ENCODE results near the gene PSME3IP1.
"Not testable (repeated sequence)": the region's sequence is repeated elsewhere in the genome, so short reads cannot be mapped to it uniquely, and the experiment has no call there.

Gene PSME3IP1, protein sequence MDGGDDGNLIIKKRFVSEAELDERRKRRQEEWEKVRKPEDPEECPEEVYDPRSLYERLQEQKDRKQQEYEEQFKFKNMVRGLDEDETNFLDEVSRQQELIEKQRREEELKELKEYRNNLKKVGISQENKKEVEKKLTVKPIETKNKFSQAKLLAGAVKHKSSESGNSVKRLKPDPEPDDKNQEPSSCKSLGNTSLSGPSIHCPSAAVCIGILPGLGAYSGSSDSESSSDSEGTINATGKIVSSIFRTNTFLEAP

DNA sequence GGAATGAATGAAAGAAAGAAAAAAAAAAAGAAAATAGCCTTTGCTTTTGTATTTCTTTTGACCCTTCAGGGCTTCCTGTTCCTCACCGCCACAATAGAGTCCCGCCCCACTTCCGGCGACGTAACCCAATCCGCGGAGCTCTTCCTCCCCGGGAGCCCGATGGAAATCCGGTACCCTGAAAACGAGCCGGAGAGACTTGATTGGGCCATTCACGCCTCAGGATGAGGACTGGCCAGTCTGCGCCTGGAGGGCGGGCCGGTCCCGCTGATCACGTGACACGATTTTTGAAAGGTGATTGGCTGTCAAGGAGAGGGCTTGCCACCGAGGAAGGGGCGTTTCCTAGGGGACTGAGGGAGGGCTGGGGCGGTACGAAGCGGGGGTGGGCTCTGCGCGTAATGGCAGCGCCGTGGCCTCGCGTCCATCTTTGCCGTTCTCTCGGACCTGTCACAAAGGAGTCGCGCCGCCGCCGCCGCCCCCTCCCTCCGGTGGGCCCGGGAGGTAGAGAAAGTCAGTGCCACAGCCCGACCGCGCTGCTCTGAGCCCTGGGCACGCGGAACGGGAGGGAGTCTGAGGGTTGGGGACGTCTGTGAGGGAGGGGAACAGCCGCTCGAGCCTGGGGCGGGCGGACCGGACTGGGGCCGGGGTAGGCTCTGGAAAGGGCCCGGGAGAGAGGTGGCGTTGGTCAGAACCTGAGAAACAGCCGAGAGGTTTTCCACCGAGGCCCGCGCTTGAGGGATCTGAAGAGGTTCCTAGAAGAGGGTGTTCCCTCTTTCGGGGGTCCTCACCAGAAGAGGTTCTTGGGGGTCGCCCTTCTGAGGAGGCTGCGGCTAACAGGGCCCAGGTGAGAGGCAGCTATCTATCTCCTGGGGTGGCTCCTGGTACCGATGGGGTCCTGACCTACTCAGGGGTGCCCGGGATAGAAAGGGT is at the start of gene PSME3IP1, which contains the start of gene RSPRY1:
Gene PSME3IP1, minus strand, starts transcription at position 95 of the 927 bp plus-strand sequence. CDS start 12,185 bp downstream, outside the sequence.
Gene RSPRY1, plus strand, starts transcription at position 385 of the 927 bp plus-strand sequence. CDS start 18,330 bp downstream, outside the sequence.
- peak; percentile 97 for DNase-seq (ENCODE audit: low read depth, low spot score)

DNA sequence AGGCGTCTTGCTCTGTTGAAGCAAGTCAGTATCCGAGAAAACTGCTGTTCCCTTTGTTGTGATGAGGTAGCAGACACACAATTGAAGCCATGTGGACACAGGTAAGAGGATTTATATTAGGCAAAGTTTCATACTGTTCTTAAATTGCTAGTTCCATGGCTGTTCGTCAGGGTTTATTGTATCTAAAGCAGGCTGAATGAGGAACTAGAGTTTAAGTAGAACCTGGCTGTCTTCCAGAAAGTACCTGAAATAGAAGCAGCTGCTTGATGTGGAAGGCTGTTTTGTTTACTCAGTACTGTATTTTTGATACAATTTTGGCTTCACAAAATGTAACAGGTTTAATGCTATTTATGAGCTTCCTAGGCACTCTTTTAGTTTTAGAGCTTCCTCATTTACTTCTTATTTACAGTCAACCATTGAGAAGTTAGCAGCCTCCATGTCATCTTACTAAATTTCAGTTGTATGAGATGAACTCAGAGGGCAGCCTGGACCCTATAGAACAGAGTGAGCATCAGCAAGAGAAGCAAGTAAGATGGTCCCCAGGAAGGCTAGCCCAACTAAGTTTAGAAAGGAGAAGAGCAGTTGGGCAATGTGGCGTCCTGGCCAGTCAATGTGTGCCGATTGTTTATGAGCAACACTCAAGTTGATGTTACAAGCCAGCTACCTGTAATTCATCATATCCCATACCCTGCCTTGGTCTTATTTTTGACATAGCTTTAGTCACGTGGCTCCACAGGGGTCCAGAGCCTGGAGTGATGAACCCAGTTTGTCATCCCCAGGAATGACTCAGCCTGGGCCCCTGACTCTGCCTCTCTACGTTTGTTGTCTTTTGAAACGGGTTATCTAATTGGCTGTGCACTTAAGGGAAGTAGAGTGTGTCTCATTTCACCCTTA is 49.5 kb upstream of the PSME3IP1 start:
- no peak for DNase-seq (ENCODE audit: low read depth, low spot score)

DNA sequence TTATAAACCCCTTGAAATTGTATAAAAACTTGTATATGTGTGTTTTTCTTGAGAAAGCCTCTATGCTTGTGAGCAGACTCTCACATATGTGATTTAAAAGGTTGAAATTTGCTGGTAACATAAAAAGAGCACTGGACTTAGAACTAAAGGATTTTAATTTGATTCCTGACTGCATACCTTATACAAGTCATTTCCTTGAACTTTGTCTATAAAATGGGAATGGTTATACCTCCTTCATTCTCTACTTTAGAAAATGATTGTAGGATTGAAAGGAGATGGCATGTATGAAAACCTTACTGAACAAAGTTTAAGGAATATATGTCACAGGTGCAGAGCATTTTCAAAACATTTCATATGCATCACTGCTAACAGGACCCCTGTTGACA is 48.9 kb upstream of the PSME3IP1 start:
- DNase-seq (ENCODE audit: low read depth, low spot score): no peak

DNA sequence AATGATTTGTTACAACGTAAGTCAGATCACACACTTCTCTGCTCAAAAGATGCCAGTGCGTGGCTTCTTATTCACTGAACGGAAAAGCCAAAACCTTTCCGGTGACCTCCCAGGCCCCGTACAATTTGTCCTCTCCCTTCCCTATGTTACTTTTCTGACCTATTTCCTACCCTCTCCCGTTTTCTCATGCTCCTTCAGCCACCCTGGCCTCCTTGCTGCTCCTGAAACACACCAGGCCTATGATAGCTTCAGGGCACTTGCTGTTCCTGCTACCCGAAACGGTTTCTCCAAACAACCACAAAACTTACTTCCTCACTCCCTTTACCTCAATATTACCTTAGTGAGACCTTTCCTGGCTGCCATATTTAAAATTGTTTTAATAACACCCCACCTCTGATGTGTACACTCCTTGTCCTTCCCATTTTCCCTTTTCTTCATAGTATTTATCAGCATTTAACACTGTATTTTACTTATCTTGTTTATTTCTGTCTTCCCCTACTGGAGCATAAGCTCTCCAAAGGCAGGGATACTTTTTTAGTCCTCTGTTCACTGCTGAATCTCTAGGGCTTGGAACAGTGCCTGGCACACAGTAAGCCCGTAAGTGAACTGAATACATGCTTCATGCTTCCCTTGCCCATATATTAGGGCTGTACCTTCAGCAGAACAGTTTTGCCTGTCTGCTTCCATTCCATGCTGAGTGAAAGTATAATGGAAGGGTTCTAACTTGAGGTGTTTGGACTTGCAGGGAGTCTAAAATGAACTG is 48.3 kb upstream of the PSME3IP1 start:
- DNase-seq (ENCODE audit: low read depth, low spot score): no peak

DNA sequence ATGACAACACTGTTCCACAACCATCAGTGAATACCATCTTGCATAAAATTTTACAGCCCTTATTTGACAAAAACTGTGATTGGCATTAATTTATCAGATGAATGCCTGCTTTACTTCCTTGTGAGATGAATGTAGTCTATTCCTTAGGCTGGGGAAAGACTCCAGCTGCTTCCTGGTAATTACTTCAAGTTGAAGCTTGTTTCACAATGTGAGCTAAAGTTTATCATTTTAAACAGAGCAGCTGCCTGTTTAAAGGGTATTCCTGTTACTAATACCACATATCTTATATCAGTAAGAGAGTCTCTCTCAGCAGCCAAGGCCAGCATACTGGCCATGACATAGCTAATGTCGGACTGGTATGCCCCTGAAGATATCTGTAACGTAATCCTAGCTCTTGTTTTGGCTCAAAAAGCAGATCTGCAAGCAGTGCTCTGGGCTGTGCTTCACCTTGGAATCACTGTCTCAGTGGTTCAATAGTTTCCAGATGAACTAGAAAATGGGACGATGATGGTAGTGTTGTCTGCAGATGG is 46.0 kb upstream of the PSME3IP1 start:
- no peak for DNase-seq (ENCODE audit: low read depth, low spot score)

DNA sequence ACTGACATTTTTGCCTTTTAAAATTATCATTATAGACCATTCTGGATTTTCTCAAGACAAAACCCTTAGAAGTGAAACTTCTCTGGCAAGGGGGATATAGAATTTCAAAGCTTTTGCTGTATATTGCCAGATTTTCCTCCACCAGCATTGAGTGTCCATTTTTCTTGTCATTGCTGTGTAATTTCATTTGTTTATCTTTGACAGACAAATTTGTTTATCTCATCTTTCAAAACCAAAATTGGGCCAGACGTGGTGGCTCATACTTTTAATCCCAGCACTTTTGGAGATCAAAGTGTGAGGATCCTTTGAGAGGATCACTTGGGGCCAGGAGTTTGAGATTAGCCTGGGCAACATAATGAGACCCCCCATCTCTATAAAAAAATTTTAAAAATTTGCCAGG is 43.2 kb upstream of the PSME3IP1 start:
- DNase-seq (ENCODE audit: low read depth, low spot score): no peak

DNA sequence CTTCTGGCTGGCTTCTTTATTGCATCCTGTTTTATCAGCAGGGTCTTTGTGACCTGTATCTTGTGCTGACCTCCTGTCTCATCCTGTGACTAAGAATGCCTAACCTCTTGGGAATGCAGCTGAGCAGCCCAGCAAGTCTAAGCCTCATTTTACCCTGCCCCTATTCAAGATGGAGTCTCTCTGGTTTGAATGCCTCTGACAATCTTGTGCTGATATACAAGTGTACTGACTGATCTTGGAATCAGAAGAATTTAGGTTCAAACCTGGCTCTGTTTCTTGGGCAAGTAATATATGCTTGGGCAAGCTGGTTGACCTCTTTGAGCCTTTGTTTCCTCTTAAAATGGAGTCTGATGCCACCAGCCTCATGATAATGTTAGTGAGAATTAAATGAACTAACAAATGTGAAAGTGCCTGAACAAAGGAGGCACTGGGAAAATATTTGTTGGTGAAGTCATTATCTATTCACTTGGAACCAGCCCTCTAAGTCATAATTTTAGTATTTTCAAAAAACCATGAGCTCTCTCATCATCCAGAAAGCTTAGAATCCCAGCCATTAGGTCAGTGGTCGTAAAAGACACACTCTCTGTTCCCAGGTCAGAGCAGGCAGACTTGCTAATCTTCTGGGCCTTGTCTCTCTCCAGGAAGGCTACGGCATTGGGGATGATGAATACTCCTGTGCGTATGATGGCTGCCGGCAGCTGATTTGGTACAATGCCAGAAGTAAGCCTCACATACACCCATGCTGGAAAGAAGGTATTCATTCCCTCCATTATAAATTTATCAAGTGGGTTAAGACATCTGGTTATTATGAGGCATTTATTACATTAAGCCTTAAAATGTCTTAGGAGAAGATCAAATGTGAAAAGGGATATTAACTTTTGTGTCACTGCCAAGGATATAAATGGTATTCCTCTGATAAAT is 41.1 kb upstream of the PSME3IP1 start:
- no peak for DNase-seq (ENCODE audit: low read depth, low spot score)

DNA sequence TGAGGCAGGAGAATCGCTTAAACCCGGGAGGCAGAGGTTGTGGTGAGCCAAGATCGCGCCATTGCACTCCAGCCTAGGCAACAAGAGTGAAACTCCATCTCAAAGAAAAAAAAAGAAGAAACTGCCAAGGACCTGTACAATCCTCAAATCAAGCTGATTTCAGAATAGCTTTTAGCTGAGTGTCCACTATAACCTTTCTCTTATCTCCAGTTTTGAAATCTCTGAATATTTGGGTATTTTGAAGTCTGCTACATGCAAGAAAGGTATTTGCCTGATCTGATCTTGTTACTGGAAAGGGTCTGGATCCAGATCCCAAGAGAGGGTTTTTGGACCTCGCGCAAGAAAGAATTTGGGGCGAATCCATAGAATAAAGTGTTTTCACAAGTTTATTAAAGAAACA is 40.1 kb upstream of the PSME3IP1 start:
- no peak for DNase-seq (ENCODE audit: low read depth, low spot score)

DNA sequence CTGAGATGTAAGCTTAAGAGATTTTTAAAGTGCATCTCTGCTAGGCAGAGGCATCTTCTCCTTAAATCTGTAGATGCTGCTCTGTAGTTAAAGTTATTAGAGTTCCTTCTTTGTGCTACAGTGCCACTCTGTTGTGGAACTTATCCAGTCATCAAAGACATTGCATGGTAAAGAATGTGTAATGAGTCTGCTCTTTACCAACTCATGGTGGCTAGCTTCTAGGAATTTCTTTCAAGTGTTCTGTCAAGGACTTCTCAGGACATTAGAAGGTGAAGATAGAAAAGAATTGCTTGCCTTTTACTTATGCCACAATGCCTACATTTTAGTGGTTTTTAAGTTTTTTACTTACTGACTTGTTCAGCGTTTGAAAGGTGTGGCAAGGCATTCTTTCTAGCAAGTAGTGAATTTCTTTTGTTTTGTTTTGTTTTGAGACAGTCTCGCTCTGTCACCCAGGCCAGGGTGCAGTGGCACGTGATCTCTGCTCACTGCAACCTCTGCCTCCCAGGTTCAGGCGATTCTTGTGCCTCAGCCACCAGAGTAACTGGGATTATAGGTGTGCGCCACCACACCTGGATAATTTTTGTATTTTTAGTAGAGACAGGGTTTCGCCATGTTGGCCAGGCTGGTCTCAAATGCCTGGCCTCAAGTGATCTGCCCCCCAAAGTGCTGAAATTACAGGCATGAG is 39.0 kb upstream of the PSME3IP1 start:
- no peak for DNase-seq (ENCODE audit: low read depth, low spot score)

DNA sequence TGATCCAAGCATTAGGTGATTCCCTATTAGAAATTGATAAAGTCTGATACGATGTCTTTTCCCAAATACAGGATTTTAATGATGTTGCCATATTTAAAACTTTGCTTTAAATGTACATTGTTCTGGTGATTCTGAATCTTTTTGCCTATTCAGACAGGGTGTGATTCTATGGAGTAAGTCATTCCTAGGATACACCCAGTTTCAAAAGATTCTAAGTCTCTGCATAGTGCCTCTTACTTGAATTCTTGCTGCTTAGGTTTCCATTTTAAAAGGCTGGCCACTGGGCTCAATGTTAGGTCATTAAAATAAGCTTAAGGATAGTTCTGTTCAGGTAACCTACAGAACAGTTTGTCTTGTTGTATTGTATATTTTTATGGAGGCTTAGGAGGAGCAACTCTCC is 37.2 kb upstream of the PSME3IP1 start:
- DNase-seq (ENCODE audit: low read depth, low spot score): no peak

DNA sequence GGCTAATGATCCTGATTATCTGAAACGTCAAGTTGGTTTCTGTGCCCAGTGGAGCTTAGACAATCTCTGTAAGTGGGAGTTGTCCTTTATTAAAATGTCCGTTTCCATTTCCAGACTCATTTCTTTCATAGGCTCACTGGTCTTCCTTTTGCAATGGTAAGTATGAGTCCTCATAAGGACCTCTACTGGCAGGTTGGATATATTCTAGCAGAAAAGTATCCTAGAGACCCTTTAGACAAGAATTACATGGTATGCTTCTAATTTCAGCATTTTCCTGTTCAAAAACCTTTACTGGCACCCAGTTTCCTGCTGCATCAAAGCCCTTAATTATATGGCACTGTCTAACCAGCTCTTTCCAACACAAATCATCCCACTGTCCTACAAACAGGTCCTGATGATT is 31.1 kb upstream of the PSME3IP1 start:
- DNase-seq (ENCODE audit: low read depth, low spot score): no peak

DNA sequence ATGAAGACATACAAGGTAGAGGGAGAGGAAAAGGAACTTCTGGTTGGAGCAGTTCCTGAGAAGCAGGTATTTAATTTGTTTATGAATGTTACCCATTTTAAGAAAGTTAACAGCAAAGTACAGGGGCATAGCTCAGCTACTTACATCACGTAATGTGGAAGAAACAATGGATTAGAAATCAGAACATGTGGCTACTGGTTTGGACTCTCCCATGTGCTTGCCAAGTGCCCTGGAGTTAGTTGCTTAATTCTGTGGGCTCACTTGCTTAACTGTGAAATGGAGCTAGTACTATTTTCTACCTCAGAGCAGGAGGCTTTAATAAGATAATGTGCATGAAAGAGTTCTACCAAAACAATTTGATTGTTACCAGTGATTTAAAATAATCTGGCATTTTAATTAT is 27.6 kb upstream of the PSME3IP1 start:
- DNase-seq (ENCODE audit: low read depth, low spot score): no peak

DNA sequence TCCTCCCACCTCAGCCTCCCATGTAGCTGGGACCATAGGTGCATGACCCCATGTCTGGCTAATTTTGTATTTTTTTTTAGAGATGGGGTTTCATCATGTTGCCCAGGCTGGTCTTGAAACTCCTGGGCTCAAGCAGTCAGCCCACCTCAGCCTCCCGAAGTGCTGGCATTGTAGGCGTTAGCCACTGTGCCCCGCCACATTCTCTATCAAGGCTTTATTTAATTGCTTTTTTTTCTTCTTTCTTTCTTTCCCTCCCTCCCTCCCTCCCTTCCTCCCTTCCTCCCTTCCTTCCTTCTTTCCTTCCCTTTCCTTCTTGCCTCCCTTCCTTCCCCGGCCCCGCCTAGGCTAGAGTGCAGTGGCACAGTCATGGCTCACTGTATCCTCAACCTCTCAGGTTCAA is 23.9 kb upstream of the PSME3IP1 start:
- no peak for DNase-seq (ENCODE audit: low read depth, low spot score)

DNA sequence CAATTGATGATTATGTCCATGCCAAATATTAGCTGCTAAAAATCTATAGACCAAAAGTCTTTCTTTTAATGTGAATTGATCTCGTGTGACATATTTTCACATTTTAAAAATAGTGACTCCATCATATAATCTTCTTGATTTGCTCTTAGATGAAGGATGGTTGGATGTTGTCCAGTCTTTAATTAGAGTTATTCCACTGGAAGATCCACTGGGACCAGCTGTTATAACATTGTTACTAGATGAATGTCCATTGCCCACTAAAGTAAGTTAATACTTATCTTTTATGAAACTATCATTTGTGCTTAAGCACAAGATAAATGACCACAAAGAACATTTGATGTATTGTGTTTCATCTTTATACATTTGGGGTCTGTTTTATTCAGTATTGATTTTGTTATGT is 23.1 kb upstream of the PSME3IP1 start:
- DNase-seq (ENCODE audit: low read depth, low spot score): no peak

DNA sequence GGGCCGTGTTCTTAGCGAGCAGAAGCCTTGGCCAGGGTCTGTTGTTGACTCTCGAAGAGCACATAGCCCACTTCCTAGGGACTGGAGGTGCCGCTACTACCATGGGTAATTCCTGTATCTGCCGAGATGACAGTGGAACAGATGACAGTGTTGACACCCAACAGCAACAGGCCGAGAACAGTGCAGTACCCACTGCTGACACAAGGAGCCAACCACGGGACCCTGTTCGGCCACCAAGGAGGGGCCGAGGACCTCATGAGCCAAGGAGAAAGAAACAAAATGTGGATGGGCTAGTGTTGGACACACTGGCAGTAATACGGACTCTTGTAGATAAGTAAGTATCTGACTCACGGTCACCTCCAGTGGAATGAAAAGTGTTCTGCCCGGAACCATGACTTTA is 18.8 kb upstream of the PSME3IP1 start:
- DNase-seq (ENCODE audit: low read depth, low spot score): no peak

DNA sequence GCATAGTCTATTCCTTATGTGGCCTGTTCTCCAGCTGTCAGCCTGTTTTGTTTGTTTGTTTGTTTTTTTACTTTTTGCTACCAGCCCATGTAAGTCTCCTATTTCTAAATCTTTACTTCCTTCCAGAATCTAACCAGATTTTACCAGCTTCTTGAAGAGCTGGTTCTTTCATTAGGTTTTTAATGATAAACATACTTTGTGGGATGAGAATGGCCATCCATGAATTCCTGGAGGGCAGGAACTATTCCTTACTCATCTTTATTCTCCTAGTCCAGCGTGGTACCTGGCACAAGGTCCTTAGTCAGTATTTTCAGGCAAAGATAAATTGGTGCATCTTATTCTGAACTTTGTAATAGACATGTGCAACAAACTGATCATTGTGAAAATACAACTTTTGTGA is 17.6 kb upstream of the PSME3IP1 start:
- DNase-seq (ENCODE audit: low read depth, low spot score): no peak

DNA sequence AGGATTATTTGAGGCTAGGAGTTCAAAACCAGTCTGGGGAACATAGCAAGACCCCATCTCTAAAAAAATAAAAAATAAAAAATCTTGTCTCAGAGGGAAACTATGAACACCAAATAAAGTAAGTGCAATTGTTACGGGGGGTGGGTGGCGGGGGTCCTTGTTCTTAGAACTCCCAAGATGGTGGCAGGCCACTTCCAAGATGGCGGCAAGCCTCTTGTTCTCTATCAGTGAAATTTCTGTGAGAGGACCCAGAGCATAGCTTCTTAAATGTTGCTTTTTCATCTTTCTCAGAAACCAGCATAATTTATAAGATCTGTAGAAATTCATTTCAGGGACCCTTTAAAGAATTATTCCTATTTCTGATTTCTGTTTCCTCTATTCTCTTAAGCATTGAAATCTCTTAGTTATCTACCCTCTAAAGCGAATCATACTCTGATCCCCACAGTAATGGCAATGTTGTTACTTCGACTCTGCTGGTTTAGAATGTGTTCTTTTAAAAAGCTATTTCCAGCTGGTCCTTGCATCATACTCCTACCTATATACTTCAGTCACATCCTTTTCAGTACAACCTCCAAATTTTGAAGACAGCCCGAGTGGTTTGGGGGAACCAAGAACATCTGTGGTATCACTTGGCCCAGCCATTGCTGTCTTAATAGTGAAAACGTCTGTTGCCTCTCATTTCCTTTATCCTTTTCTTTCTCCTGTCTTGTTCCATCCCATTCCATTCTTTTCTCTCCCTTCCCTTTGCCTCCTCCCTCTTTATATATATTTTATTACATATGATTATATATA is 16.5 kb upstream of the PSME3IP1 start:
- DNase-seq (ENCODE audit: low read depth, low spot score): no peak

DNA sequence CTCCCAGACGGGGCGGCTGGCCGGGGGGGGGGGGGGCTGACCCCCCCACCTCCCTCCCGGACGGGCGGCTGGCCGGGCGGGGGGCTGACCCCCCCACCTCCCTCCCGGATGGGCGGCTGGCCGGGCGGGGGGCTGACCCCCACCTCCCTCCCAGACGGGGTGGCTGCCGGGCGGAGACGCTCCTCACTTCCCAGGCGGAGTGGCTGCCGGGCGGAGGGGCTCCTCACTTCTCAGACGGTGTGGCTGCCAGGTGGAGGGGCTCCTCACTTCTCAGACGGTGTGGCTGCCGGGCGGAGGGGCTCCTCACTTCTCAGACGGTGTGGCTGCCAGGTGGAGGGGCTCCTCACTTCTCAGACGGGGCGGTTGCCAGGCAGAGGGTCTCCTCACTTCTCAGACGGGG is 15.1 kb upstream of the PSME3IP1 start:
- not testable (repeated sequence) for DNase-seq (ENCODE audit: low read depth, low spot score)
